Tongue (tissue), 2 donors: Measurements from ENCODE around the gene MRPL42. TPM values are rescaled to one million over a fixed set of nuclear protein-coding genes. Genes with fewer than 3 reads are reported as not detected.
"Not testable (repeated sequence)": the region's sequence is repeated elsewhere in the genome, so short reads cannot be mapped to it uniquely, and the experiment has no call there.

ENCODE experiments used
- DNase-seq: peaks from one replicate; pipeline ENCODE4 v3.0.0-alpha.2; 2015
- total RNA-seq: library from RNA; depleted of rRNA; stranded (reverse); fragments of >200 nt; gene quantifications from one replicate; pipeline ENCODE4 v1.2.3, GENCODE V29; 2014

Gene MRPL42
- total RNA-seq, 1 donor from 2014 or later = 58.8 TPM

DNA sequence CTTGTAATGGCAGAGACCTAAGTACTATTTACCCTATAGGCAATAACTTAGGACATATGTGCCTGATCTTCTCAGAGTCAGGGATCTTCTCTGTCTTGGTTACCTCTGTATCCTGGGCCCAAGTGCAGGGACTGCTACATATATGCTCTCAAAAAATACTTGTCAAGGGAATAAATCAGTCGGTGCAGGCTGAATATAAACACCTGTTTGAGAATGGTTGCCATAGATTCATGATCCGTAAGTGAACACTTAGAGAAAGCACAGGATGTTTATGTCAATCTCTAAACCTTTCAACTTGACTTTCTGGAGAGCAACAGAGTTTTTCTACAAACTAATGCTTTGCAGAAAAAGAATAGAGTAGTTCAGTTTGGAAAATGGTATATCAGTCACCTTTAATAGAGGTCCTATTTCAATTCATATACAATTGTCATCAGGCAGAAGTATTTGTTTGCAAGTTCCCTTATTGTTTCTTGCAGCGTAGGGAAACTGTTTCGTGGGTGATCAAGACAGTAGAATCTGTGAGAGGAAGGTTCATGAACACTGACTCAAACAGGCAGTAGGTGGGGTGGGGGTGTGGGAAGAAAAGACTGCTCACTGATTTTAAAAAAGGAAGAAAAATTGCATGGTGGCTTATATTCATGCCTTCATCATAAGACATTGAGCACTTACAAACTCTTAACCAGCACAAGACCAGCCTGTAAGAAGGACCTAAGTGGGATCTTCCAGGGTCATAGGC lies 19.6 kb upstream of the MRPL42 start:
- DNase-seq = peak; percentile 43

DNA sequence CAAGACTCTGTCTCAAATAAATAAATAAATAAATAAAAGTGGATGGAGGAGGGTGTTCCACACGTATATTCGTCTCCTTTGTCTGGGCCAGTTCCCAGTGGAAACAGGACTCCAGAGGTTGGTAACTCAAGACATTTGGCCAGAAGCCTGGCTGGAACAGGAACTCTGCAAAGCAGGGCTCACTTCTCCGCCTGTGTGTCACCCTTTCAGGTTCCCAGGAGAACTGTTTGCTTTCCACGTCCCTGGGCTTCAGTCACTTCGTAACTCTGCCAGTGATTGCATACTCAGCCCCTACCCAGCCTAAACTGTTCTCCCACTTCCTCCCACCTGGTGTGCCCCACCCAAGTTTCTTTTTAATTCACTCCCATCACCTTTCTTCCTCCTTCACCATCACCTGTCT lies 18.5 kb upstream of the MRPL42 start:
- no peak for DNase-seq

DNA sequence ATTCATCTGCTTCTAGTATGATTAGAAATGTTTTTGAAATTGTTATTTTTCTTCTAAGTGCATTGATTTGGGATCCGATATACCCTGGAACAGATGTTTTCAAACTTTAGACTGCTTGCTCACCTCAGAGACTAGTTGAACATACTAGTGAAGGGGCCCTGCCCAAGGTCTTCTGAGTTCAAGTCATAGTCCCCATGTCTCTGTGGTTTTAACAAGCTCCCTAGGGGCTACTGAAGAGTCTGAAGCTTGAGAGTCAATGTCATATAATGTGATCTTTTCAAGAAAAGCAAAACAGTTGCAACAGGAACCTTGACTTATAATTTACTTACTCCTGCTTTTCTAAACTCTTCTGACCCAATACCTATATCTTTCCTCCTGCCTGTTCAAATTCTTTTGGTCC lies 18.0 kb upstream of the MRPL42 start:
- DNase-seq = no peak

DNA sequence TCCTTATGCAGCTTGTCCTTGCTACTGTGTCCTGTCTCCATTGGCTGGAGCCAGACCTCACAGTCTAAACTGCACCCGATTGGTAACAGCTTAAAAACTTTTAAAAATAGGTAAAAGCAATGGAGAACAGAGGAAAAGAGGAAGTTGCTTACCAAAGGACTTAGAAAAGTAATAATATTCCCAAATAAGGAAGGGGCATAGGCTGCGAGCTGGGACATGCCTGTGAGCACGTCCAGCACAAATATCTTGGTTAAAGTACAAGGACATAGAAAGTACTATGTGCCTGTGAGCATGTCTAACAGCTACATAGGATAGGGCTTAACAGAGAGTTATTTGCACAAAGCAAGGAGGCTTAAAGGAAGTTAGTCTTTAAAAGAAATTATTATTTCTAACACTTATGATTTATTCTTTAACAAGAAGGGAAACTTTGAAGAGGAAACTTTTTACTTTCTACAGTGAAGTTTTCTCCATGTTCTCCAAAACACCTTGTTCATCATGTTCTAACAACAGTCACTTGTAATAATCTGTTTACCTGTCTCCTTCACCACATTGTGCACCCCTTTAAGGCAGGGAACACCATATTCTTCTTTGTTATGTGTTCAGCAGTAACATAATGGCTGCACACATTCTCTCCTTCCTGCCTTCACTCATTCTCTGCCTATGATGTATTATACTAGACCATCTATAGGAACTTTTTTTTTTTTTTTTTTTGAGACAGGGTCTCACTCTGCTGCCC lies 15.7 kb upstream of the MRPL42 start:
- DNase-seq = no peak

DNA sequence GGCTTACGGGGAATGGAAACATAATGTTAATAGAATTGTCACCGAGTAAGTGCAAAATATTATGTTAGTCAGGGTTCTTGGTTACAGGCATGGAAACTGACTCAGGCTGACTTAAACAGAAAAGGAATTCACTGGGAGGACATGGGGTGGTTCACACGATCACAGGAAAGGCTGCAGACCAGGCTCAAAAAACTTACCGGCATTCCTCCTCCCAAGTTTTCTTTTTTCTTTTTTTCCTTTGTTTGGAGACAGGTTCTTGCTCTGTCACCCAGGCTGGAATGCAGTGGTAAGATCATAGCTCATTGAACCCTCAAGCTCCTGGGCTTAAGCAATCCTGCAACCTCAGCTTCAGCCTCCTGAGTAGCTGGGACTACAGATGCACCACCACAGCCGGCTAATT lies 13.7 kb upstream of the MRPL42 start:
- DNase-seq = no peak

DNA sequence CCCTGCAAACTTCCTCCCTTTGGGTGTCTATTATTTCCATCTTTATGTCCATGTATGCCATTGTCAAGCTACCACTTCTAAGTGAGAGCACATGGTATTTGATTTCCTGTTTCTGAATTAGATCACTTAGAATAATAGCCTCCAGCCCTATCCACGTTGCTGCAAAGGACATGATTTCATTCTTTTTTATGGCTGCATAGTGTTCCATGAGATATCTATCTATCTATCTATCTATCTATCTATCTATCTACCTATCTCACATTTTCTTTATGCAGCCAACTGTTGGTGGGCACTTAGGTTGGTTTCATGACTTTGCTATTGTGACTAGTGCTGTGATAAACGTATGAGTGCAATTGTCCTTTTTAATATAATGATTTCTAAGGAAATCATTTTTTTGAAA lies 11.2 kb upstream of the MRPL42 start:
- no peak for DNase-seq

DNA sequence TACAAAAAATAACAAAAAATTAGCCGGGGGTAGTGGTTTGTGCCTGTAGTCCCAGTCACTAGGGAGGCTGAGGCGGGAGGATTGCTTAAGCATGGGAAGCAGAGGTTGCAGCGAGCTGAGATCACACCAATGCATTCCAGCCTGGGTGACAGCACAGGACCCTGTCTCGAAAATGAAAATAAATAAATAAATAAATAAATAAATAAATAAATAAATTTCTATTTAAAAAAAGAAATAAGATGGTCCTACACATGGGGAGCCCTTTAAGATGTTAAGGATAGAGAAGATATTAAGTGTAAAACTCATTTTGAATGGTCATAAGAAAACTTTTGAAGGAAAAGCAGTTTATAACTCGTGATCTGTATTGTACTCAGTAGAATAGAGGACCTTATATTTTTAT lies 8.2 kb upstream of the MRPL42 start:
- DNase-seq = no peak

DNA sequence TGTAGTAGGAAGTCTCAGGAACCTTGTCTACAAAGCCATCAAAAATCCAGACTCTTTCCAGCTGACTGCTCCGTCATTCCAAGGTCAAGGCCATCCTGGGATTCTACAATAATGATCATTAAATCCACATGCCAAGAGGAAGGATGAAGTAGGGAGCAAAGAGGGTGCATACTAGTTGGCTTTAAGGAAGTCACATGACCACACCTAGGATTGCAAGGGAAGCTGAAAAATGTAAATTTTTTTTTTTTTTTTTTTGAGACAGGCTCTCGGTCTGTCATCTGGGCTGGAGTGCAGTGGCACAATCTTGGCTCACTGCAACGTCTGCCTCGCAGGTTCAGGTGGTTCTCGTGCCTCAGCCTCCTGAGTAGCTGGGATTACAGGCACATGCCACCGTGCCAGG lies 7.3 kb upstream of the MRPL42 start:
- DNase-seq = no peak

DNA sequence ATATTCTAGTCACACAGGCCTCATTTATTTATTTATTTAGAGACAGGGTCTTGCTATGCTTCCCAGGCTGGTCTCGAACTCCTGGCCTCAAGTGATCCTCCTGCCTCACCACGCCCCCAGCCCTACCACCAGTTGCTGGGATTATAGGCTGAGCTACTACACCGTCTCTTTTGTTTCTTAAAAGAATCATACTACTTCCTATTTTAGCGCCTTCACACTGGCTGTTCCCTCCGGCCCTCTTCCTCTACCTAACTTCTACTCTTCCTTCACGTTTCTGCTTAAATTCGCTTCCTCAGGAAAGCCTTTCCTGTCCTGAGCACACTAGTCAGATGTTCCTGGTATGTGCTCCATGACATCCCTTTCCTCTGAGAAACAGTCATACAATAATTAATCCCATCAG lies 6.4 kb upstream of the MRPL42 start:
- DNase-seq = no peak

DNA sequence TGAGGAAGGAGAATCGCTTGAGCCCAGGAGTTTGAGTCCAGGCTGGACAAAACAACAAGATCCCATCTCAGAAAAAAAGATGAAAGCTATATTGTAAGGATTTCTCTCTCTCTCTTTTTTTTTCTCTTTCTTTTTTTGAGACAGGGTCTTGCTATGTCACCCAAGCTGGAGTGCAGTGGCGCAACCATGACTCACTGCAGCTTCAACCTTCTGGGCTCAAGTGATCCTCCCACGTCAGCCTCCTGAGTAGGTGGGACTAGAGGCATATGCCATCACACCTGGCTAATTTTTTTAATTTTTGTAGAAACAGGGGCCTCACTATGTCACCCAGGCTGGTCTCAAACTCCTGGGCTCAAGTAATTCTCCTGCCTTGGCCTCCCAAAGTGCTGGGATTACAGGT lies 5.8 kb upstream of the MRPL42 start:
- no peak for DNase-seq

DNA sequence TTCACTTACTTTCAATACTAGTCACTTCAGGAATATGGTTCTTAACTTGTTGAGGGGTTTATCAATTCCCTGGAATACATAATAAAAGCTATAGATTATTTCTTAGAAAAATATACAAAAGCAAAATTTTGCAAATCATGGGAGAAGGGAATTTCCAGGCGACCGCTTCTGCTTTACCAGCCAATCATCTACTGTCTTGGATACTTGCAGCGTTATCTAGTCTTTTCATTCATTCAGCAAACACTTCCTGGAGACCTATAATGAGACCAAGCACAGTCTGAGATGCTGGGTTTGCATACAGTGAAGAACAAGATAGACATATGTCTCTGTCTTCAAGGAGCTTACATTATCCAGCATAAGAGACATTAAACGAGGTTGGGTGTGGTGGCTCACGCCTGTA lies 1.5 kb upstream of the MRPL42 start:
- DNase-seq = no peak

DNA sequence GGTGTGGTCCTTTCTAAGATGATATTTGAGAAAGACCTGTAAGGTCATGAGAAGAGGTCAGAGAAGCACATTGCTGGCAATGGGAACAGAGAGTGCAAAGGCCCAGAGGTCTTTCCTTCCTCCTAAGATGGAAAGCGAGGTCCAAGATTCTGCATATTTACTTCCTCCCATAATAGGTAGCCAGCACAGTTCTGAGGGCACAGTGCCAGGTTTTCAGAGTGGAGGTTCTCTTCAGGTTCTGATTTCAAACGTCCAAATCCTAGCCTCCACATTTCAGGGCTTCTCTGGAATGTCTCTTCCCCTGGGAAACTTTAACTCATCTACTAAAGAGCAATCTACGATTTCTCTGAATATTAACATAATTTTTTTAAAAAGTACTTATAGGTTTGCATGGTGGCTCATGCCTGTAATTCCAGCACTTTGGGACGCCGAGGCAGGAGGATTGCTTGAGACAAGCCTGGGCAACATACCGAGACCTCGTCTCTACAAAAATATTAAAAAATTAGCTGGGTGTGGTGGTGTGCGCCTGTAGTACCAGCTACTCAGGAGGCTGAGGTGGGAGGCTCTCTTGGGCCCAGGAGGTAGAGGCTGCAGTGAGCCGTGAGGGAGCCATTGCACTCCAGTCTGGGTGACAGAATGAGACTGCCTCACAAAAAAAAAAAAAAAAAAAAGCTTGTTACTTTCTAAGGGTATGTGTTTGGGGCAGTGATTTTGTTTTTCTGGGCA lies 526 bp upstream of the MRPL42 start:
- no peak for DNase-seq

DNA sequence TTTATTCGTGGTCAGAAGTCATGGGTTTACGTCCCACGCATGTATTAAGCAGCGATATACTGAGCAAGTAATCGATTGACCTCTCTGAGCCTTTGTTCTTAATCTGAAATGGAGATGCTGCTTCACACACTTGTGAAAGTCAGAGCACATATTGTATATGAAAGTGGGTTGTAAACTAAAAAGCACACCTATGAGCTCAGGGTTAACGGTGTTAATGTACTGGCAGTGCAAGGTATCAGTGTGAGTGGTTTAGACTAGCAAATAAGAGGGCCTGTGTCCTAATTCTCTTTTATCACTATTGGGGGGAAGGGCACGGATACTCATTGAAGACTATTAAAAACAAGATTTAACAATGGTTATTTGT lies 676 bp downstream of the MRPL42 start:
- DNase-seq = no peak

DNA sequence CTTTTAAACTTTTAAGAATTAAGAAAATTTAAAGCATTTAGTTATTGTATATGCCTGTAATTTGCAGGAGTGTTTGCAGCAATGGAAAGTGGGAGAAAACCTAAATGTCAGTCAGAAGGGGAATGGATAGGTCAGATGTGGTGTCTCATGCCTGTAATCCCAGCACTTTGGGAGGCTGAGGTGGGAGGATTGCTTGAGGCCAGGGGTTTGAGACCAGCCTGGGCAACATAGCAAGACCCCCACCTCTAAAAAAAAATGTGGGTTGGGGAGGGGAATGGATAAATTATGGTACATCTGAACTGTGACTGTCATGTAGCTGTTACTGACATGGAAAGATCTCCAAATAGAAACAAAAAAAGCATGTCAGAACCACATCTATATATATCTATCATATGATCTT lies 2.1 kb downstream of the MRPL42 start:
- no peak for DNase-seq

DNA sequence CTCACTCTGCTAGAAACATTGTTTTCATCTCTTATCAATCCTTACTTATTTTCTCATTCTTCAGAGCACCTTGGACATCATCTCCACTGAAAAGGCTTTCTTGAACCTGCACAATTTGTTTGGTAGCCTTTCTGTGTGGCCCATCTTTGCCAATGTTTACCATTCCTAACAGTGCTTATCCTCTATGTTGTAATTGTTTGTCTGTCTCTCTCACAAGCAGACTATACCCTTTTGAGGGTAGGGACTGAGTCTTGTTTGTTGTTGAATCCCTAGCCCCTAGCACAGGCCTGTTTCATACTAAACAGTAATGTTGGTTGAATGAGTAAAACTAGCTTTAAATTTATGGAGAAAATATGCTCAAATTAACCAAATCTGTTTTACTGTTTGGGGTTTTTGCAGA lies 9.2 kb downstream of the MRPL42 start:
- DNase-seq = no peak

DNA sequence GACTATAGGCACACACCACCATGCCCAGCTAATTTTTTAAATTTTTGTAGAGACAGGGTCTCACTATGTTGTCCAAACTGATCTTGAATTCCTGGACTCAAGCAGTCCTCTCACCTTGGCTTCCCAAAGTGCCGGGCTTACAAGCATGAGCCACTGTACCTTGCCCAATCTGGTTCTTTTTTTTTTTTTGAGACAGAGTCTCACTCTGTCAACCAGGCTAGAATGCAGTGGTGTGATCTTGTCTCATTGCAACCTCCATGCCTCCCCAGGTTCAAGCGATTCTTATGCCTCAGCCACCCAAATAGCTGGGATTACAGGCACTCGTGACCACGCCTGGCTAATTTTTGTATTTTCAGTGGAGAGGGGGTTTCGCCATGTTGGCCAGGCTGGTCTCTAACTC lies 15.4 kb downstream of the MRPL42 start:
- no peak for DNase-seq

DNA sequence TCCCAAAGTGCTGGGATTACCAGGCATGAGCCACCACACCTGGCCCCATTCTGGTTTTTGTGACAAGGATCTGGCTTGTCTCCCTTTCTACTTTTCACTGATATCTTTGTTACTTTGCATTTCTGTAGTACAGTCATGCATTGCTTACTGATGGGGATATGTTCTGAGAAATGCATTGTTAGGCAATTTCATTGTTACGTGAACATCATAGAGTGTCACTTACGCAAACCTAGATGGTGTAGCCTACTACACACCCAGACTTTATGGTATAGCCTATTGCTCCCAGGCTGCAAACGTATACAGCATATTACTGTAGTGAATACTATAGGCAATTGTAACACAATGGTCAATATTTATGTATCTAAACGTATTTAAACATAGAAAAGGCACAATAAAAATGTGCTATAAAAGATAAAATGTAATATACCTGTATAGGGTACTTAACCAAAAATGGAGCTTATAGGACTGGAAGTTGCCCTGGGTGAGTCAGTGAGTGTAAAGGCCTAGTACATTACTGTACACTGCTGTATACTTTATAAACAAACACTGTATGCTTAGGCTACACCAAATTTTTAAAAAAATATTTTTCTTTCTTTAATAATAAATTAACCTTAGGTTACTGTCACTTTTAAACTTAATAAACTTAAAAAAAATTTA lies 16.0 kb downstream of the MRPL42 start:
- DNase-seq = no peak

DNA sequence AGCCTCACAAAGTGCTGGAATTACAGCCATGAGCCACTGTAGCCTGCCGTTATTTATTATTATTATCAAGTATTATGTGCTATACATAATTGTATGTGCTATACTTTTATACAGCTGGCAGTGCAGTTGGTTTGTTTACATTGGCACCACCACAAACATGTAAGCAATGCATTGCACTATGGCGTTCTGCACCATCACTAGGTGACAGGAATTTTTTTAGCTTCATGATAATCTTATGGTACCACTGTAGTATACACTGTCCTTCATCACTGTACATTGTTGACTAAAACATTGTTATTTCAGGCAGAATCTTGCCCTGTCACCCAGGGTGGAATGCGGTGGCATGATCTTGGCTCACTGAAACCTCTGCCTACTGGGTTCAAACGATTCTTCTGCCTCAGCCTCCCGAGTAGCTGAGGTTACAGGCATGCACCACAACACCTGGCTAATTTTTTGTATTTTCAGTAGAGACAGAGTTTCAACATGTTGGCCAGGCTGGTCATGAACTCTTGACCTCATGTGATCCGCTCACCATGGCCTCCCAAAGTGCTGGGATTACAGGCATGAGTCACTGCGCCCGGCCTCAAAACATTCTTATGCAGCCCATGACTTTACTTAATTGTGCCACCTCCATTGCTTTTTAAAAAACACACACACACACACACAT lies 17.1 kb downstream of the MRPL42 start:
- no peak for DNase-seq

DNA sequence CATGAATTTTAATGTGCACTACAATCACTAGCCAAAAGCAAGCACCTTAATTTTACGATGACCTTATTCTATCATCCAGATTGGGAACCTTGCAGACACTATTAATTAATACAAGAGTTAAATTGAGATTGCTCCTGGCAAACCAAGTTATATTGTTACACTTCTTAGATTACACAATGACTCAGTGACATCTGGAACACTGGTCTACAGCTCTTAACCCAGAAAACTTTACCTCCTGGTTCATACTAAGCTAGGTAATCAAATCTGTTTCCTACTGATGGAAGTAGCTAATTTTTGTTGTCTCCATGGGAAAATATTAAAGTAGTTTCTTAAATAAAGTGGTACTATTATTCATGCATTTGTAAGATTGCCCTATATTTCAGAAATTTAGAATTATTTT lies 25.5 kb downstream of the MRPL42 start:
- not testable (repeated sequence) for DNase-seq

DNA sequence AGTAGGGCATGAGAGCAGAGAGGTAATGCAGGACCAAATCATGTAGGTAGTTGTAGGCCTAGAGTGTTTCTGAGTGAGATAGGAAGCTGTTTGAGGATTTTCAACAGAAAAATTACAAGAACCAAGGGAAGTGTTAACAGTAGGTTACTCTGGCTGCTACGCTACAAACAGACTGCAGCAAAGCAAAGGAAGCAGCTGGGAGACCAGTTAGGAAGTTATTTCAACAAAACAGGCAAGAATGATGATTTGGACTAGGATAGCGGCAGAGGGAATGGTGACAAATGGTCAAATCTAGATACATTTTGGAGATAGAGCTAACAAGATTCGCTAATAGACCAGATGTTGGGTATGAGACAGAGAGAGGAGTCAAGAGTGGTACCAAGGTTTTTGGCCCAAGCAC lies 26.8 kb downstream of the MRPL42 start:
- DNase-seq = no peak

DNA sequence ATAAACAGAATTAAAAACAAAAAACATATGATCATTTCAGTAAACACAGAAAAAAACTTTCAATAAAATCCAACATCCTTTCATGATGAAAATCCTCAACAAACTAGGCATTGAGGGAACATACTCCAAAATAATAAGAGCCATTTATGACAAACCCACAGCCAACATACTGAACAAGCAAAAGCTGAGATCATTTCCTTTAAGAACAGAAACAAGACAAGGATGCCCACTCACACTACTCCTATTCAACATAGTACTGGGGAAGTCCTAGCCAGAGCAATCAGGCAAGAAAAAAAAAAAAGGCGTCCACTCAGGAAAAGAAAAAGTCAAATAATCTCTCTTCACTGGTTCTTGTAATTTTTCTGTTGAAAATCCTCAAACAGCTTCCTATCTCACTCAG lies 30.1 kb downstream of the MRPL42 start:
- DNase-seq = no peak

DNA sequence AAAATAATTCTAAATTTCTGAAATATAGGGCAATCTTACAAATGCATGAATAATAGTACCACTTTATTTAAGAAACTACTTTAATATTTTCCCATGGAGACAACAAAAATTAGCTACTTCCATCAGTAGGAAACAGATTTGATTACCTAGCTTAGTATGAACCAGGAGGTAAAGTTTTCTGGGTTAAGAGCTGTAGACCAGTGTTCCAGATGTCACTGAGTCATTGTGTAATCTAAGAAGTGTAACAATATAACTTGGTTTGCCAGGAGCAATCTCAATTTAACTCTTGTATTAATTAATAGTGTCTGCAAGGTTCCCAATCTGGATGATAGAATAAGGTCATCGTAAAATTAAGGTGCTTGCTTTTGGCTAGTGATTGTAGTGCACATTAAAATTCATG lies 31.5 kb downstream of the MRPL42 start:
- not testable (repeated sequence) for DNase-seq

DNA sequence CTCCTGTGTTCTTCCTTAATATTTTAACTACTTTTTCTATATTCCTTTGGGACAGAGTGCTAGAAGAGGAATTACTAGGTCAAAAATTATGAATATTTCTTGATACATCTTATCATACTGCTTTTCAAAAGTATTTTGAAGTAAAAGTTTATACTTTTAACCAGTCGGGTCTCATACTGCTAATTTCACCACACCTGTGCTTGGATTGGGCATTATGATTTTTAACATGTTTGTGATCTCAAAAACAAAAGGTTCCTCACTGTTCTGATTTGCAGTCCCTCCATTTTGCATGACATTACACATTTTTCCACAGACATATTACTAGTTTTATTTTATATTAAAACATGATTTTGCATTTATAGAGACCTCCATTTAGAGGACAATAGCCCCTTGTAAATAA lies 32.9 kb downstream of the MRPL42 start:
- DNase-seq = no peak
